OCI-LY7 (cell line): ENCODE data around the gene DDB1. TPM values are rescaled to one million over a fixed set of nuclear protein-coding genes. Genes with fewer than 3 reads are reported as not detected.

Source experiments
- Bru-seq: library from RNA; stranded (reverse); fragments of 400-500 nt; gene quantifications from one replicate; lab custom pipeline; 2021; lab: Mats Ljungman, UMichigan
- BruChase-seq, 2 experiments: library from RNA; stranded (reverse); fragments of 400-500 nt; gene quantifications; one replicate each; lab custom pipeline; 2021; lab: Mats Ljungman, UMichigan
- BruUV-seq: library from RNA; stranded (reverse); fragments of 400-500 nt; replicated peaks from 2 replicates; lab custom pipeline; 2021; lab: Mats Ljungman, UMichigan
- CTCF ChIA-PET: fragments of 300-600 bp; sonication (Branson Sonifier 250); formaldehyde crosslinking; loops from one replicate; lab custom pipeline; 2022; ENCODE audit warnings: antibody characterized with exemption; ENCODE audit not compliant: unreplicated experiment; lab: Charles Lee
- POLR2A ChIA-PET: fragments of 300-600 bp; sonication (Branson Sonifier 250); formaldehyde crosslinking; loops from one replicate; lab custom pipeline; 2022; ENCODE audit warnings: antibody characterized with exemption; lab: Charles Lee
- DNase-seq: peaks from one replicate; pipeline ENCODE4 v3.0.0-alpha.2; 2015; ENCODE audit warnings: low spot score
- H2AFZ ChIP-seq: fragments of 200-600 bp; sonication (generic), shearing (Covaris generic); 2 replicates; pipeline ENCODE4 v1.6.1; 2014; ENCODE audit warnings: mild to moderate bottlenecking, antibody characterized with exemption, low read length, moderate library complexity
- H3K27ac ChIP-seq: fragments of 200-600 bp; sonication (generic); 2 replicates; pipeline ENCODE4 v1.5.1; 2014; ENCODE audit warnings: mixed run types, low read depth, mild to moderate bottlenecking, moderate library complexity, low read length, inconsistent platforms; ENCODE audit not compliant: poor library complexity, severe bottlenecking
- H3K36me3 ChIP-seq: fragments of 200-600 bp; sonication (generic); 2 replicates; pipeline ENCODE4 v1.6.1; 2014; ENCODE audit warnings: mild to moderate bottlenecking, antibody characterized with exemption, low read length, moderate library complexity, mixed read lengths; ENCODE audit not compliant: insufficient read depth
- H3K4me1 ChIP-seq: fragments of 200-600 bp; sonication (generic); 2 replicates; pipeline ENCODE4 v1.5.1; 2014; ENCODE audit warnings: mild to moderate bottlenecking, low read length; ENCODE audit not compliant: insufficient read depth, poor library complexity, severe bottlenecking
- H3K4me2 ChIP-seq: fragments of 200-600 bp; sonication (generic); 2 replicates; pipeline ENCODE4 v1.6.1; 2014; ENCODE audit warnings: mild to moderate bottlenecking, low read length
- H3K4me3 ChIP-seq: fragments of 200-600 bp; sonication (generic); 2 replicates; pipeline ENCODE4 v1.5.1; 2014; ENCODE audit warnings: mild to moderate bottlenecking, low read depth, low read length; ENCODE audit not compliant: poor library complexity, severe bottlenecking
- H3K79me2 ChIP-seq: fragments of 200-600 bp; sonication (generic); 2 replicates; pipeline ENCODE4 v1.6.1; 2016; ENCODE audit warnings: low read depth, mild to moderate bottlenecking, low read length, moderate library complexity, mixed read lengths; ENCODE audit not compliant: insufficient read depth
- H3K9me2 ChIP-seq: fragments of 200-600 bp; sonication (generic); 2 replicates; pipeline ENCODE4 v1.6.1; 2016; ENCODE audit warnings: mild to moderate bottlenecking, low read length, mixed read lengths; ENCODE audit not compliant: insufficient read depth
- H3K9me3 ChIP-seq: fragments of 200-600 bp; sonication (generic); 2 replicates; pipeline ENCODE4 v1.6.1; 2014; ENCODE audit warnings: mild to moderate bottlenecking, mixed run types, low read length, mixed read lengths
- H4K20me1 ChIP-seq: fragments of 200-600 bp; sonication (generic); 2 replicates; pipeline ENCODE4 v1.6.1; 2014; ENCODE audit warnings: mild to moderate bottlenecking, antibody characterized with exemption, low read length, moderate library complexity, mixed read lengths; ENCODE audit not compliant: insufficient read depth
- EZH2phosphoT487 ChIP-seq: fragments of 200-600 bp; sonication (generic); IDR thresholded peaks from 2 replicates; pipeline ENCODE4 v1.6.1; 2018; ENCODE audit warnings: low read depth, borderline replicate concordance, mild to moderate bottlenecking, mixed run types, antibody characterized with exemption, low read length, moderate library complexity, mixed read lengths
- intact Hi-C: fragments of 100-400 bp; cut with micrococcal nuclease; formaldehyde crosslinking; loops from one replicate; pipeline ENCODE4 v1.10.0; 2022; ENCODE audit not compliant: unreplicated experiment
- long read RNA-seq: library from polyadenylated mRNA; stranded (forward); transcript quantifications from one replicate; pipeline ENCODE4 v2.0.0, GENCODE V29; 2022
- total RNA-seq, 2 experiments: library from RNA; depleted of rRNA in 1 of 2; stranded (reverse); fragments of >200 nt in 1 of 2; shearing (Covaris generic) in 1 of 2; gene quantifications; 2 replicates each; pipeline ENCODE4 v1.2.3, GENCODE V29; 2014 to 2022
- TF ChIP-seq, protein P1 (sequence below): fragments of 200-600 bp; sonication (generic); conservative IDR thresholded peaks from 2 replicates; pipeline ENCODE4 v1.5.1; 2014; ENCODE audit warnings: mild to moderate bottlenecking, antibody characterized with exemption, low read length, moderate library complexity, mixed read lengths

Gene DDB1
- 194 and 218 TPM in 2 replicates for total RNA-seq (2014; rRNA removed; shearing (Covaris generic))
- total RNA-seq (2022), result 211 and 225 TPM in 2 replicates
- percentile 83 among the genes with signal in this experiment for Bru-seq, nascent RNA
- BruChase-seq, experiment 1, labeled RNA remaining after a 6-hour chase, result percentile 96 among the genes with signal in this experiment
- BruChase-seq, experiment 2, labeled RNA remaining after a 2-hour chase, result percentile 89 among the genes with signal in this experiment
- long read RNA-seq, full-length matches to known transcripts, result 429 of 622 reads
- long read RNA-seq, partial matches to known transcripts, result 138 of 622 reads
- long read RNA-seq, other reads (novel, unspliced or antisense), result 55 of 622 reads

DNA sequence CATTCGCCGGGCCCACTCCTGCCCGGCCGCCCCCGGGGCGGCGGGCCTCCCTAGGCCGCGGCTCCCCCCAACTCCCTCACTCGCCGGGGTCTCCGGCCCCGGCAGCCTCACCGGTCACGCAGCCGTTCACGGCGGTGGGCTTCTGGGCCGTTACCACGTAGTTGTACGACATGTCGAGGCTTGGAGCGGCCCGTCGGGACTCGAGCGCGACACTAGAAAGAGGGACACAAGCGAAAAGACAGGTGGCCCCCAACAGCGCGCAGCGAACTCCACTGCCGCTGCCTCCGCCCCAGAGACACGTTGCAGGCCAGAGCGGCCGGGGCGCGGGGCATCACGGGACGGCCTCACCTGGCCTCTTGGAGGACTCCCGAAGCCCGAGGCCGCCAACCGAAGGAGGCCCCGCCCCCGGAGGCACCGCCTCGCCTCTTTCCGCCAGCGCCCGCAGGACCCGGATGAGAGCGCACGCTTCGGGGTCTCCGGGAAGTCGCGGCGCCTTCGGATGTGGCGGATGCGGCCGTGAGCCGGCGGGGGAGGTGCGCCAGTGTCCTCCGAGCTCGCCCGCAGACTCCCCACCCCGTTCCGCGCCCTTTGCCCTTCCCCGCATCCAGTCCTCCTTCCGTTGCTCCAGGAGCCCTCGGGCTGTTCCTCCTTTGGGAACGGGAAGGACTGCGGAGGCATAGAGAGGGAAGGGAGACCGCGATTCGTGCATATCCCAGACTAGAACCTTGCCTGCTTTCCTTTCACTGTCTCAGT is at the start of gene DDB1, which contains the start of gene TKFC:
TSS of gene DDB1 (minus strand) at position 309 of the 753 bp plus-strand sequence. CDS start at position 172, 137 bp downstream.
TSS of gene TKFC (plus strand) at position 432 of the 753 bp plus-strand sequence. CDS start 1,501 bp downstream, outside the sequence.
- Histone ChIP-seq H3K27ac (peak within 1 kb of the TSS; percentile 79), H2AFZ (peak within 1 kb of the TSS; percentile 63), H3K9me3 (no peaks in the 10 kb centered on the region), H3K4me2 (peak within 1 kb of the TSS; percentile 97), H3K4me3 (peak within 1 kb of the TSS; percentile 98), H3K36me3 (peaks cover 38% of the 10 kb centered on the region), H4K20me1 (peaks cover 11% of the 10 kb centered on the region), H3K79me2 (peaks cover 52% of the 10 kb centered on the region), H3K9me2 (no peaks in the 10 kb centered on the region), H3K4me1 (peaks cover 44% of the 10 kb centered on the region)
- no peak for TF ChIP-seq EZH2phosphoT487
- BruUV-seq, result no TSS peak
- peak; percentile 96 for DNase-seq
- ChIA-PET CTCF (interaction anchor here (2.5 kb wide), 1 partner anchor 52 kb away, joined by 9 read pairs; no protein-coding TSS in a partner anchor), POLR2A (interaction anchor here (1.0 to 4.9 kb wide), 5 partner anchors 23 to 97 kb away, joined by 5 to 80 read pairs (median 9); partner anchors contain the start of genes CPSF7, CYB561A3, SDHAF2 and TMEM138)
- intact Hi-C loops, result loop anchor here (5.0 kb wide), 1 partner anchor 94 kb away; the partner anchor contains the start of gene CPSF7

DNA sequence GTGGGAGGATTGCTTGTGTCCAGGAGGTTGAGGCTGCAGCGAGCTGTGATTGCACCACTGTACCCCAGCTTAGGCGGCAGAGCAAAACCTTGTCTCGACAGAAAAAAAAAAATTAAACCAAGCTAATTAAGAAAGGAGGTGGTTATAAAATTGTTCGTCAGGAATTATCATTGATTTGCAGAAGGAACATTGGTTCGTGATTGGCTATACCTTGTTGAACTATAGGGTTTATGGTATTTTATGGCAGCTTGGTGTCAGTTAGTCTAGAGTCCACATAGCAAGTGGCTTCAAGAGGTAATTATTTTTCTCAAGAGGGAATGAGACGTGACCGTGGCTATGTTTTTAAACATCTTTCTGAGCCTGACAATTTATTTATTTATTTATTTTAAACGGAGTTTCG is 48.0 kb upstream of the DDB1 start:
- no TSS peak for BruUV-seq
- H3K4me1 ChIP-seq, result no peaks in the 10 kb centered on the region
- intact Hi-C loops, result no loop called here
- no peaks in the 10 kb centered on the region for H3K9me3 ChIP-seq
- no peak overlapping the region for H3K27ac ChIP-seq
- H3K4me2 ChIP-seq, result no peak overlapping the region
- peaks cover 14% of the 10 kb centered on the region for H3K36me3 ChIP-seq
- no peak overlapping the region for H3K4me3 ChIP-seq
- no peaks in the 10 kb centered on the region for H3K79me2 ChIP-seq
- H3K9me2 ChIP-seq, result no peaks in the 10 kb centered on the region
- CTCF ChIA-PET, result no interaction called here
- POLR2A ChIA-PET, result interaction anchor here (0.7 to 1.1 kb wide), 2 partner anchors 45 to 119 kb away, joined by 3 to 5 read pairs; no protein-coding TSS in a partner anchor
- no peaks in the 10 kb centered on the region for H4K20me1 ChIP-seq
- no peak for DNase-seq
- no peak overlapping the region for H2AFZ ChIP-seq
- TF ChIP-seq, protein P1, sequence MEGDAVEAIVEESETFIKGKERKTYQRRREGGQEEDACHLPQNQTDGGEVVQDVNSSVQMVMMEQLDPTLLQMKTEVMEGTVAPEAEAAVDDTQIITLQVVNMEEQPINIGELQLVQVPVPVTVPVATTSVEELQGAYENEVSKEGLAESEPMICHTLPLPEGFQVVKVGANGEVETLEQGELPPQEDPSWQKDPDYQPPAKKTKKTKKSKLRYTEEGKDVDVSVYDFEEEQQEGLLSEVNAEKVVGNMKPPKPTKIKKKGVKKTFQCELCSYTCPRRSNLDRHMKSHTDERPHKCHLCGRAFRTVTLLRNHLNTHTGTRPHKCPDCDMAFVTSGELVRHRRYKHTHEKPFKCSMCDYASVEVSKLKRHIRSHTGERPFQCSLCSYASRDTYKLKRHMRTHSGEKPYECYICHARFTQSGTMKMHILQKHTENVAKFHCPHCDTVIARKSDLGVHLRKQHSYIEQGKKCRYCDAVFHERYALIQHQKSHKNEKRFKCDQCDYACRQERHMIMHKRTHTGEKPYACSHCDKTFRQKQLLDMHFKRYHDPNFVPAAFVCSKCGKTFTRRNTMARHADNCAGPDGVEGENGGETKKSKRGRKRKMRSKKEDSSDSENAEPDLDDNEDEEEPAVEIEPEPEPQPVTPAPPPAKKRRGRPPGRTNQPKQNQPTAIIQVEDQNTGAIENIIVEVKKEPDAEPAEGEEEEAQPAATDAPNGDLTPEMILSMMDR, result no peak
- TF ChIP-seq EZH2phosphoT487, result no peak

- intact Hi-C loops, result no loop called here
- no peak overlapping the region for H3K27ac ChIP-seq
- ChIA-PET CTCF (no interaction called here), POLR2A (interaction anchor here (1.5 kb wide), 1 partner anchor 43 kb away, joined by 4 read pairs; no protein-coding TSS in a partner anchor)
- H3K79me2 ChIP-seq, result no peaks in the 10 kb centered on the region
- peaks cover 35% of the 10 kb centered on the region for H3K36me3 ChIP-seq
- H3K4me1 ChIP-seq, result no peaks in the 10 kb centered on the region
- H3K4me2 ChIP-seq, result no peak overlapping the region
- BruUV-seq, result no TSS peak
- no peak for DNase-seq
- no peaks in the 10 kb centered on the region for H3K9me2 ChIP-seq
- no peaks in the 10 kb centered on the region for H4K20me1 ChIP-seq
- TF ChIP-seq, protein P1, result no peak
- no peak for TF ChIP-seq EZH2phosphoT487
- H2AFZ ChIP-seq, result no peak overlapping the region
- H3K9me3 ChIP-seq, result peaks cover 9% of the 10 kb centered on the region; the same call in 1 of the 2 replicates
- H3K4me3 ChIP-seq, result no peak overlapping the region
Observed at GRCh38 chr11:61378713-61379313, 45.9 kb upstream of the DDB1 start.
